GM23338 (cell line): ENCODE measurements around the gene USP10.

Experiments used
- CREB1 ChIP-seq: fragments of 250-450 bp; sonication (Bioruptor Pico); IDR thresholded peaks from 2 replicates; pipeline ENCODE4 v1.5.0; 2020; ENCODE audit warnings: low read depth, mild to moderate bottlenecking, moderate library complexity
- EZH2 ChIP-seq: fragments of 200-600 bp; sonication (generic); IDR thresholded peaks from one replicate; pipeline ENCODE4 v1.8.0; 2017; ENCODE audit warnings: antibody characterized with exemption, mild to moderate bottlenecking, low read depth; ENCODE audit not compliant: unreplicated experiment
- EZH2phosphoT487 ChIP-seq: fragments of 200-600 bp; sonication (generic); IDR thresholded peaks from one replicate; pipeline ENCODE4 v1.8.1; 2018; ENCODE audit warnings: antibody characterized with exemption; ENCODE audit not compliant: unreplicated experiment
- JUNB ChIP-seq: IDR thresholded peaks from one replicate; pipeline ENCODE4 v1.6.1; 2016; ENCODE audit warnings: antibody characterized with exemption; ENCODE audit not compliant: unreplicated experiment
- POLR2AphosphoS5 ChIP-seq: IDR thresholded peaks from 2 replicates; pipeline ENCODE4 v1.6.1; 2016; ENCODE audit warnings: antibody characterized with exemption, low read depth
- STAT1 ChIP-seq: IDR thresholded peaks from one replicate; pipeline ENCODE4 v1.6.1; 2016; ENCODE audit warnings: antibody characterized with exemption; ENCODE audit not compliant: unreplicated experiment
- ZNF114 ChIP-seq: fragments of 250-450 bp; sonication (Bioruptor Pico); IDR thresholded peaks from 2 replicates; pipeline ENCODE4 v1.5.0; 2020; ENCODE audit warnings: mild to moderate bottlenecking, moderate library complexity
- TF ChIP-seq, protein P1 (sequence below), 2 experiments: fragments of 200-600 bp in 1 of 2; sonication (generic) in 1 of 2; conservative IDR thresholded peaks; 2 replicates each; pipeline versions ENCODE4 v1.5.1 to v1.6.1; 2016 to 2017; ENCODE audit warnings: antibody characterized with exemption in 2 of 2, low read depth in 2 of 2, mild to moderate bottlenecking in 2 of 2, moderate library complexity in 1 of 2
- TF ChIP-seq, protein P2 (sequence below): IDR thresholded peaks from one replicate; pipeline ENCODE4 v1.6.1; 2018; ENCODE audit warnings: antibody characterized with exemption; ENCODE audit not compliant: unreplicated experiment

DNA sequence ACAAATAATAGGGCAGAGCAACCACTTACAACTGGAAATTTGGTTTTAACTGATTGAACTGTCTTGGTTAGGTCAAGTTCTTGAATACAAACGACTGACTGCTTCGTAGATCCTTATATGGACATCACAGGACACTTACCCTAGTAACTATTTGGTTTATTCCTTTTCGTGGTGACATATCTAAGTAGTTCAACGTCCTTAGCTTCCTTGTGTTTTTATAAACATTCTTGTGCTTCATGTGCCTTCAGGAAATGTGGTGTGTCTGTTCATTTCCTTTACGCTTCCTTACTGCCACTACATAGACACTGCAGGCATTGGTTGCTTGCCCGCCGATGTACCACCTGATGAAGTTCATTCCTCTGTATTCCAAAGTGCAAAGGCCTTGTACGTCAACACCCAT, 59.3 kb downstream of the USP10 start:
- TF ChIP-seq POLR2AphosphoS5 = no peak
- TF ChIP-seq, protein P1, sequence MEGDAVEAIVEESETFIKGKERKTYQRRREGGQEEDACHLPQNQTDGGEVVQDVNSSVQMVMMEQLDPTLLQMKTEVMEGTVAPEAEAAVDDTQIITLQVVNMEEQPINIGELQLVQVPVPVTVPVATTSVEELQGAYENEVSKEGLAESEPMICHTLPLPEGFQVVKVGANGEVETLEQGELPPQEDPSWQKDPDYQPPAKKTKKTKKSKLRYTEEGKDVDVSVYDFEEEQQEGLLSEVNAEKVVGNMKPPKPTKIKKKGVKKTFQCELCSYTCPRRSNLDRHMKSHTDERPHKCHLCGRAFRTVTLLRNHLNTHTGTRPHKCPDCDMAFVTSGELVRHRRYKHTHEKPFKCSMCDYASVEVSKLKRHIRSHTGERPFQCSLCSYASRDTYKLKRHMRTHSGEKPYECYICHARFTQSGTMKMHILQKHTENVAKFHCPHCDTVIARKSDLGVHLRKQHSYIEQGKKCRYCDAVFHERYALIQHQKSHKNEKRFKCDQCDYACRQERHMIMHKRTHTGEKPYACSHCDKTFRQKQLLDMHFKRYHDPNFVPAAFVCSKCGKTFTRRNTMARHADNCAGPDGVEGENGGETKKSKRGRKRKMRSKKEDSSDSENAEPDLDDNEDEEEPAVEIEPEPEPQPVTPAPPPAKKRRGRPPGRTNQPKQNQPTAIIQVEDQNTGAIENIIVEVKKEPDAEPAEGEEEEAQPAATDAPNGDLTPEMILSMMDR (conservative IDR thresholded peaks at IDR 0.05; ENCODE audit: low read depth in 2 of 2) = no peak
- no peak for TF ChIP-seq EZH2
- TF ChIP-seq CREB1 (CRISPR knock-in tag) = no peak
- TF ChIP-seq EZH2phosphoT487 = no peak
- TF ChIP-seq JUNB = no peak
- TF ChIP-seq, protein P2, sequence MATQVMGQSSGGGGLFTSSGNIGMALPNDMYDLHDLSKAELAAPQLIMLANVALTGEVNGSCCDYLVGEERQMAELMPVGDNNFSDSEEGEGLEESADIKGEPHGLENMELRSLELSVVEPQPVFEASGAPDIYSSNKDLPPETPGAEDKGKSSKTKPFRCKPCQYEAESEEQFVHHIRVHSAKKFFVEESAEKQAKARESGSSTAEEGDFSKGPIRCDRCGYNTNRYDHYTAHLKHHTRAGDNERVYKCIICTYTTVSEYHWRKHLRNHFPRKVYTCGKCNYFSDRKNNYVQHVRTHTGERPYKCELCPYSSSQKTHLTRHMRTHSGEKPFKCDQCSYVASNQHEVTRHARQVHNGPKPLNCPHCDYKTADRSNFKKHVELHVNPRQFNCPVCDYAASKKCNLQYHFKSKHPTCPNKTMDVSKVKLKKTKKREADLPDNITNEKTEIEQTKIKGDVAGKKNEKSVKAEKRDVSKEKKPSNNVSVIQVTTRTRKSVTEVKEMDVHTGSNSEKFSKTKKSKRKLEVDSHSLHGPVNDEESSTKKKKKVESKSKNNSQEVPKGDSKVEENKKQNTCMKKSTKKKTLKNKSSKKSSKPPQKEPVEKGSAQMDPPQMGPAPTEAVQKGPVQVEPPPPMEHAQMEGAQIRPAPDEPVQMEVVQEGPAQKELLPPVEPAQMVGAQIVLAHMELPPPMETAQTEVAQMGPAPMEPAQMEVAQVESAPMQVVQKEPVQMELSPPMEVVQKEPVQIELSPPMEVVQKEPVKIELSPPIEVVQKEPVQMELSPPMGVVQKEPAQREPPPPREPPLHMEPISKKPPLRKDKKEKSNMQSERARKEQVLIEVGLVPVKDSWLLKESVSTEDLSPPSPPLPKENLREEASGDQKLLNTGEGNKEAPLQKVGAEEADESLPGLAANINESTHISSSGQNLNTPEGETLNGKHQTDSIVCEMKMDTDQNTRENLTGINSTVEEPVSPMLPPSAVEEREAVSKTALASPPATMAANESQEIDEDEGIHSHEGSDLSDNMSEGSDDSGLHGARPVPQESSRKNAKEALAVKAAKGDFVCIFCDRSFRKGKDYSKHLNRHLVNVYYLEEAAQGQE = no peak
- no peak for TF ChIP-seq ZNF114 (CRISPR knock-in tag)
- TF ChIP-seq STAT1 = no peak
